SK-N-MC (cell line): ENCODE results near the gene MBD3L5.
"Not testable (repeated sequence)": the region's sequence is repeated elsewhere in the genome, so short reads cannot be mapped to it uniquely, and the experiment has no call there.

Experiments
- EZH2 ChIP-seq: fragments of 200-600 bp; sonication (generic); IDR thresholded peaks from one replicate; pipeline ENCODE4 v1.6.1; 2017; ENCODE audit warnings: antibody characterized with exemption
- POLR2AphosphoS5 ChIP-seq: IDR thresholded peaks from 2 replicates; pipeline ENCODE4 v1.6.1; 2012; ENCODE audit warnings: mild to moderate bottlenecking, low read depth, low read length, borderline replicate concordance

- TF ChIP-seq POLR2AphosphoS5, EZH2: not testable (repeated sequence)
Measured at GRCh38 chr19:7049021-7049420, 18.6 kb downstream of the MBD3L5 start, which contains the start of gene MBD3L2.
